Type B pancreatic cell (in vitro differentiated cells): ENCODE measurements around the gene SND1. TPM values are rescaled to one million over a fixed set of nuclear protein-coding genes. Genes with fewer than 3 reads are reported as not detected.

Source experiments
- DNase-seq: peaks from one replicate; pipeline ENCODE4 v3.0.0; 2021; ENCODE audit warnings: mixed read lengths; ENCODE audit not compliant: unreplicated experiment; ENCODE audit errors: extremely low spot score
- H3K27ac Mint-ChIP-seq: 2 replicates; pipeline ENCODE4 v1.8.0; 2021; ENCODE audit warnings: mild to moderate bottlenecking, mixed read lengths
- H3K27me3 Mint-ChIP-seq: 2 replicates; pipeline ENCODE4 v1.8.0; 2021; ENCODE audit warnings: mixed read lengths
- H3K36me3 Mint-ChIP-seq: 2 replicates; pipeline ENCODE4 v1.8.0; 2021; ENCODE audit warnings: mixed read lengths
- H3K4me1 Mint-ChIP-seq: one replicate; pipeline ENCODE4 v1.8.0; 2021; ENCODE audit warnings: mixed read lengths; ENCODE audit not compliant: unreplicated experiment
- H3K4me3 Mint-ChIP-seq: 2 replicates; pipeline ENCODE4 v1.8.0; 2021; ENCODE audit warnings: mild to moderate bottlenecking, mixed read lengths
- H3K9me3 Mint-ChIP-seq: 2 replicates; pipeline ENCODE4 v1.8.0; 2021; ENCODE audit warnings: mixed read lengths
- total RNA-seq: library from RNA; stranded (reverse); gene quantifications from 2 replicates; pipeline ENCODE4 v1.2.1, GENCODE V29; 2021; ENCODE audit warnings: low replicate concordance
- TF ChIP-seq, protein P1 (sequence below): fragments of 200-600 bp; sonication (generic); conservative IDR thresholded peaks from 2 replicates; pipeline ENCODE4 v1.5.0; 2021; ENCODE audit warnings: antibody characterized with exemption, mild to moderate bottlenecking

Gene SND1
- total RNA-seq, 1 donor from 2014 or later = 199 TPM

DNA sequence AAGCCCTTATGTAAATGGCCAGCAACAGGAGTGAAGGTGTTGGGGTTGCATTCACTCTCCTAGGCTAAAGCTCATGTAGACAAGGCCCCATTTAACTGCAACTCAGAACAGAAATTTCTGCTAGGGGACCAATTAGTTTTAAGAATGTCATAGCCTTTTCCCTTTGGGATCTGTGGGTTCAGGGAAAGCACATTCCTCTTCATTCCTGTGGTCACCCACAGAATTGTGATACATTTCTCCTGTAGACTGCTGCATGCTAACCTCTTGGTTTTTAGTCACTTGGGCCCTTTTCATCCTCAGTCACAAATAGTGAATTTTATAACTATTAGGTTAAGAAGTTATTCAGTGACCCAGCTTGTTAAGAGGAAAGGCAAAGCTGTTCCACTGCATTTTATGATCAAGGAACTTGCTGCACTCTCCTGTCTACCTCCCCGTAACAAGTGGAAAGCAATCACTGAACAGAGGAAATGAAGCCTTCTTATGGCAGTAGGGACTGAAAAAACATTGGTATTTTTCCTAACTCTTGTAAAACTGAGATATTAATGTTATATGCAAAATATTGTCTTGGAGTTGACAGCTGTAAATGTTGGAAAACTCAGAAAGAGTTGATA, 124.9 kb downstream of the SND1 start:
- H3K36me3 Mint-ChIP-seq = peaks cover 4% of the 10 kb centered on the region
- DNase-seq = no peak
- no peak overlapping the region for H3K4me3 Mint-ChIP-seq
- H3K27ac Mint-ChIP-seq = no peak overlapping the region
- H3K9me3 Mint-ChIP-seq = no peaks in the 10 kb centered on the region
- H3K27me3 Mint-ChIP-seq = no peaks in the 10 kb centered on the region
- TF ChIP-seq, protein P1, sequence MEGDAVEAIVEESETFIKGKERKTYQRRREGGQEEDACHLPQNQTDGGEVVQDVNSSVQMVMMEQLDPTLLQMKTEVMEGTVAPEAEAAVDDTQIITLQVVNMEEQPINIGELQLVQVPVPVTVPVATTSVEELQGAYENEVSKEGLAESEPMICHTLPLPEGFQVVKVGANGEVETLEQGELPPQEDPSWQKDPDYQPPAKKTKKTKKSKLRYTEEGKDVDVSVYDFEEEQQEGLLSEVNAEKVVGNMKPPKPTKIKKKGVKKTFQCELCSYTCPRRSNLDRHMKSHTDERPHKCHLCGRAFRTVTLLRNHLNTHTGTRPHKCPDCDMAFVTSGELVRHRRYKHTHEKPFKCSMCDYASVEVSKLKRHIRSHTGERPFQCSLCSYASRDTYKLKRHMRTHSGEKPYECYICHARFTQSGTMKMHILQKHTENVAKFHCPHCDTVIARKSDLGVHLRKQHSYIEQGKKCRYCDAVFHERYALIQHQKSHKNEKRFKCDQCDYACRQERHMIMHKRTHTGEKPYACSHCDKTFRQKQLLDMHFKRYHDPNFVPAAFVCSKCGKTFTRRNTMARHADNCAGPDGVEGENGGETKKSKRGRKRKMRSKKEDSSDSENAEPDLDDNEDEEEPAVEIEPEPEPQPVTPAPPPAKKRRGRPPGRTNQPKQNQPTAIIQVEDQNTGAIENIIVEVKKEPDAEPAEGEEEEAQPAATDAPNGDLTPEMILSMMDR = no peak
- peaks cover under 1% of the 10 kb centered on the region for H3K4me1 Mint-ChIP-seq

DNA sequence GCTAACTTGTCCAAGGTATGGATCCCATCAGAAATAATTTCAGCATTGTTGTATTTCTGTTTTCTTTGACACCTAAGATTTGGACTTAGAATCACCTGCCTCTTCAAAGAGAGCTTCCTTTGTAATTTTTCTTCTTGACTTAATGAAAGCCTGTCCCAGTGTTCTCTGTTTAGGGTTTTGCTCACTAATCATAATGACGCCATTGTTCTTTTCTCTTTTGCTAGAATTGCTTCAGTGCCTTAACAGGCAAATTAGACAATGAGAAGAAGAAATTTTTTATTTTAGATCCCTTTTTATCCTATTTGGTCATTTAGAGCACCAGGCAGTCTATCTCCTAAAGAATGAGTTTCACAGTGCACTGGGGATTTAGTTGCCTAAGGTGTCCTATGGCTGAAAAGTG, 128.5 kb downstream of the SND1 start:
- no peak for DNase-seq
- TF ChIP-seq, protein P1 = no peak
- Mint-ChIP-seq H3K27ac (no peak overlapping the region), H3K9me3 (no peaks in the 10 kb centered on the region), H3K4me1 (peaks cover 10% of the 10 kb centered on the region), H3K36me3 (peaks cover 4% of the 10 kb centered on the region), H3K27me3 (no peaks in the 10 kb centered on the region), H3K4me3 (no peak overlapping the region)

DNA sequence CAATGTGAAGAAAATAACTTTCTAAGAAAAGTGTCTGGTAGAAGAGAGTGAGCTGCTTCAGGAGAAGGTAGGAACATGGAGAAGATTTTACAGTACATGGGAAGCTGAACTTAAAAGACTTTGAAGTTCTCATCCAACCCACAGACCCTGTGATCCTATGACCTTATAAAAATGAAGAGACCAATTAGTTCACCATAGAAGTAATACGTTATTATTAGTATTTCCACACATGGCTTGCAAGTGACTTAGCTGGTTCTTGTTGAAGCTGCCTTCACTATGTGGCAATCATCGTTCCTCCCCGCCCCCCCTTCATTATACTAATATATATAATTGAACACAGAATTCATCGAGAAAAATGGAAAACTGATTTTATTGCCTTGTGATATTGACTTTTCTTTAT, 129.1 kb downstream of the SND1 start:
- no peaks in the 10 kb centered on the region for H3K27me3 Mint-ChIP-seq

DNA sequence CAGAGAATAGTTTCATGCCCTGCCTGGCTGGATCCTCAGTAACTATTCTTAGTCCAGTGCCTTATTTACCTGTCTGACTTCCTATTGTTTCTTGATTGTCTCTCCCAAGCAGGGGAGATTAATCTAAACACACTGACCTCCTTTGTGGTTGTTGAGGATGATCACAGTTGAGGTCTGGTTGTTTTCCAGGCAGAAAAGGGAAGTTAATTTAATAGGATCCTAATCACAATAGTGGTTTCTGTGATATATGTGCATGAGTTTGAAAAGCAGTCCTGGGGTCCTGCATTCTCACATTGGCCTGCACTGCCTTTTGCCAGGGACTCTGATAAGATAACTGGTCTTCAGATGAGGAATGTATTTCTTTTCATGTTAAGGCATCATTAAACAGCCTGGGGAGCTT, 130.1 kb downstream of the SND1 start:
- no peak overlapping the region for H3K27ac Mint-ChIP-seq

More for the DNA sequence above, 129.1 kb downstream of the SND1 start:
- Mint-ChIP-seq H3K9me3 (no peaks in the 10 kb centered on the region), H3K27ac (no peak overlapping the region), H3K4me3 (no peak overlapping the region), H3K36me3 (peaks cover 4% of the 10 kb centered on the region), H3K4me1 (peaks cover 10% of the 10 kb centered on the region)
- DNase-seq = no peak
- TF ChIP-seq, protein P1 = no peak

DNA sequence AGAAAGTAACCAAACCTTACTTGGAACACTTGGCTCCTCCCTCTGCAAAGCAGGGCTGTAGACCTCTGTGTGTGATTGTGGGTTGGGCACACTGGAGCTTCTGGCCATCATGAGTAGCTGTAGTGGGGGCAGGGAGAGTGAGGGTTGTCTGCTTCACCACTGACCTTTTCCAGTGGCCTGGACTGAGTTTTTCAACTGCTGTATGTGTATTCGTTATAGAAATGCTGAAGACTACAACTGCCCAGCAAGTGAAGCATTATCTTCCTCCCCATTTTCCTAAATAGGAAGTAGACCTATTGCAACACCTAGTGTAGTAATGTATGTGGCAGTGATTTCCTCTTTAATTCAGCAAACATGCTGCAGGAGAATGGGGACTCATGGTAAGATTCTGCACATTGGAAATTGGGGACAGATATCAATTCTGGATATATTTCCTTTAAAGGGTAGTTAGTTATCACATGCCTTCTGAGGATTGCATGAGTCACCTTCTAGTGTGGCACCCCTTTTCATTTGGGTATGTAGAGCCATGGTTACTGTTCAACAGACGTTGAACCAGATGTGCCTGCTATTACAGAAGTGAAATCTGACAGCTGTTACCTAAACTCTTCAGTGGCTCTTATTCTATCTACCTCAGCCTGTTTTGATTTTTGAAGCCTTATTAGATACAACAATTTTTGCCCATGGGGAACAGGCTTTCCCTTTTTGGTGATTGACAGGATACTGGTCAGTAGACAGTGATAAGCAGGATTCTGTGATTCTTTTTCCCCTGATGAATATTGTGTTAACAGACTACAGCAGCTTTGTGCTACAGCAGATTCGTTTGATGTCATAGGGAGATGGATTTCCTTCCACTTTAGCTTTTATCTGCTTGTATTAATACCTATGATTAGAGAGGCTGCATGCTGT, 130.9 kb downstream of the SND1 start:
- DNase-seq = no peak
- Mint-ChIP-seq H3K27me3 (no peaks in the 10 kb centered on the region), H3K4me3 (no peak overlapping the region), H3K36me3 (peaks cover 8% of the 10 kb centered on the region), H3K27ac (no peak overlapping the region), H3K4me1 (peaks cover 13% of the 10 kb centered on the region), H3K9me3 (no peaks in the 10 kb centered on the region)
- TF ChIP-seq, protein P1 = no peak

More for the DNA sequence above, 130.1 kb downstream of the SND1 start:
- no peak for DNase-seq
- no peak overlapping the region for H3K4me3 Mint-ChIP-seq
- TF ChIP-seq, protein P1 = no peak
- H3K27me3 Mint-ChIP-seq = no peaks in the 10 kb centered on the region
- H3K36me3 Mint-ChIP-seq = peaks cover 4% of the 10 kb centered on the region
- peaks cover 11% of the 10 kb centered on the region for H3K4me1 Mint-ChIP-seq
- H3K9me3 Mint-ChIP-seq = no peaks in the 10 kb centered on the region
